Fibroblast of lung (primary cell): Measurements from ENCODE around the gene DNAI2. TPM values are rescaled to one million over a fixed set of nuclear protein-coding genes. Genes with fewer than 3 reads are reported as not detected.

Source experiments
- DNase-seq, 2 donors: peaks; one replicate each; pipeline versions ENCODE4 v3.0.0 to v3.0.0-alpha.2; 2010; ENCODE audit warnings: low read depth in 2 of 2
- H2AFZ ChIP-seq: 2 replicates; pipeline ENCODE4 v1.5.1; 2012; ENCODE audit warnings: low read length, control low read depth, inconsistent platforms
- H3K27ac ChIP-seq: 2 replicates; pipeline ENCODE4 v1.5.1; 2011; ENCODE audit warnings: low read length, control low read depth; ENCODE audit not compliant: insufficient read depth
- H3K27me3 ChIP-seq: 2 replicates; pipeline ENCODE4 v1.5.1; 2011; ENCODE audit warnings: mild to moderate bottlenecking, low read length; ENCODE audit not compliant: control insufficient read depth, insufficient read depth
- H3K36me3 ChIP-seq: 2 replicates; pipeline ENCODE4 v1.5.1; 2011; ENCODE audit warnings: low read length; ENCODE audit not compliant: control insufficient read depth, insufficient read depth
- H3K4me1 ChIP-seq: 2 replicates; pipeline ENCODE4 v1.5.1; 2011; ENCODE audit warnings: low read length; ENCODE audit not compliant: control insufficient read depth, insufficient read depth; ENCODE audit errors: extremely low read depth
- H3K4me2 ChIP-seq: 2 replicates; pipeline ENCODE4 v1.5.1; 2011; ENCODE audit warnings: low read length, control low read depth; ENCODE audit not compliant: insufficient read depth; ENCODE audit errors: extremely low read depth
- H3K4me3 ChIP-seq, 4 experiments: fragments of 200-600 bp in 1 of 4; sonication (generic) in 1 of 4; replicated peaks in 1 of 4; 2 replicates each; pipeline ENCODE4 v1.5.1; 2011 to 2016; ENCODE audit warnings: low read length in 4 of 4, low read depth in 3 of 4, mild to moderate bottlenecking in 3 of 4, control low read depth in 2 of 4, inconsistent platforms in 1 of 4, mixed read lengths in 1 of 4; ENCODE audit not compliant: insufficient read depth in 1 of 4; ENCODE audit errors: control extremely low read depth in 1 of 4
- H3K79me2 ChIP-seq: 2 replicates; pipeline ENCODE4 v1.5.1; 2012; ENCODE audit warnings: mild to moderate bottlenecking, low read length, inconsistent platforms; ENCODE audit not compliant: control insufficient read depth, insufficient read depth
- H3K9ac ChIP-seq: 2 replicates; pipeline ENCODE4 v1.5.1; 2011; ENCODE audit warnings: mild to moderate bottlenecking, low read length, control low read depth; ENCODE audit not compliant: insufficient read depth
- H3K9me3 ChIP-seq: 2 replicates; pipeline ENCODE4 v1.5.1; 2012; ENCODE audit warnings: low read depth, low read length; ENCODE audit not compliant: control insufficient read depth, insufficient read depth
- H4K20me1 ChIP-seq: 2 replicates; pipeline ENCODE4 v1.5.1; 2011; ENCODE audit warnings: low read length; ENCODE audit not compliant: control insufficient read depth, insufficient read depth; ENCODE audit errors: extremely low read depth
- EZH2 ChIP-seq: IDR thresholded peaks from 2 replicates; pipeline ENCODE4 v1.5.1; 2012; ENCODE audit warnings: low read length, control low read depth, mild to moderate bottlenecking; ENCODE audit errors: missing control alignments
- polyA plus RNA-seq, 2 donors: library from polyadenylated mRNA; depleted of rRNA in 1 of 2; stranded (reverse) in 1 of 2; unstranded in 1 of 2; fragments of >200 nt; gene quantifications; 2 replicates each; pipeline ENCODE4 v1.2.1, GENCODE V29; 2011 to 2012; ENCODE audit warnings: missing spikeins in 1 of 2
- total RNA-seq: library from RNA; depleted of rRNA; stranded (reverse); fragments of >200 nt; gene quantifications from 2 replicates; pipeline ENCODE4 v1.2.1, GENCODE V29; 2014
- TF ChIP-seq, protein P1 (sequence below), 2 donors: IDR thresholded peaks in 1 of 2; conservative IDR thresholded peaks in 1 of 2; 1 replicate in 1 of 2; 2 replicates in 1 of 2; pipeline ENCODE4 v1.5.1; 2011 to 2012; ENCODE audit warnings: low read length in 2 of 2, control low read depth in 1 of 2, inconsistent platforms in 1 of 2, low read depth in 1 of 2, mild to moderate bottlenecking in 1 of 2

DNAI2 gene
- total and polyA plus RNA-seq, 2 donors (not counting 1 experiment from before 2014, with no cell fraction given) = not detected

DNA sequence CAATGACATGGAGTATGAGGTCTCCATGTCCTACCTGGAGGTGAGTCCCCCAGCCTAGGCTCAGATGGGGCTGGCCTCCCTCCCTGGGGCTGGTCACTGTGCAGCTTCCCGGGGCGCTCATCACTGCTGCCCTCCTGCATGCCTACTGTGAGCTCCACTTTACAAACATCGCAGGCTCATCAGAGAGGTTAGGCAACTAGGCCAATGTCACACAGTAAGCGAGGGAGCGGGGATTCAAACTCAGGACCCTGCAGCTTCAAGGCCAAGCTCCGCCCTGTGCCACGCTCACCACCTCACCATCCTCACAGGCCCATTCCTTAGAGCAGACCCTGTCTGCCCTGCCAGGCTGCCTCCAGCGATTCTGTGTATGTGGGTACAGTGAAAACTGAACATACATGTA, 69.1 kb downstream of the DNAI2 start:
- no peaks in the 10 kb centered on the region for H3K79me2 ChIP-seq
- no peak overlapping the region for H3K9ac ChIP-seq
- H3K4me3 ChIP-seq = no peak overlapping the region
- no peaks in the 10 kb centered on the region for H3K9me3 ChIP-seq
- H3K27me3 ChIP-seq = no peaks in the 10 kb centered on the region
- TF ChIP-seq, protein P1, sequence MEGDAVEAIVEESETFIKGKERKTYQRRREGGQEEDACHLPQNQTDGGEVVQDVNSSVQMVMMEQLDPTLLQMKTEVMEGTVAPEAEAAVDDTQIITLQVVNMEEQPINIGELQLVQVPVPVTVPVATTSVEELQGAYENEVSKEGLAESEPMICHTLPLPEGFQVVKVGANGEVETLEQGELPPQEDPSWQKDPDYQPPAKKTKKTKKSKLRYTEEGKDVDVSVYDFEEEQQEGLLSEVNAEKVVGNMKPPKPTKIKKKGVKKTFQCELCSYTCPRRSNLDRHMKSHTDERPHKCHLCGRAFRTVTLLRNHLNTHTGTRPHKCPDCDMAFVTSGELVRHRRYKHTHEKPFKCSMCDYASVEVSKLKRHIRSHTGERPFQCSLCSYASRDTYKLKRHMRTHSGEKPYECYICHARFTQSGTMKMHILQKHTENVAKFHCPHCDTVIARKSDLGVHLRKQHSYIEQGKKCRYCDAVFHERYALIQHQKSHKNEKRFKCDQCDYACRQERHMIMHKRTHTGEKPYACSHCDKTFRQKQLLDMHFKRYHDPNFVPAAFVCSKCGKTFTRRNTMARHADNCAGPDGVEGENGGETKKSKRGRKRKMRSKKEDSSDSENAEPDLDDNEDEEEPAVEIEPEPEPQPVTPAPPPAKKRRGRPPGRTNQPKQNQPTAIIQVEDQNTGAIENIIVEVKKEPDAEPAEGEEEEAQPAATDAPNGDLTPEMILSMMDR (conservative IDR thresholded peaks at IDR 0.05 in 1 of 2, IDR thresholded peaks at IDR 0.05 in 1 of 2; ENCODE audit: low read depth in 1 of 2, low read length in 2 of 2) = no peak
- no peak for TF ChIP-seq EZH2
- H2AFZ ChIP-seq = no peak overlapping the region
- no peak overlapping the region for H3K27ac ChIP-seq
- no peak overlapping the region for H3K4me2 ChIP-seq
- DNase-seq = no peak
- no peaks in the 10 kb centered on the region for H4K20me1 ChIP-seq
- H3K4me1 ChIP-seq = no peaks in the 10 kb centered on the region
- H3K36me3 ChIP-seq = no peaks in the 10 kb centered on the region

GRCh38 chr17:74343526-74344284, 69.7 kb downstream of the DNAI2 start:
- no peak for DNase-seq
- Histone ChIP-seq H3K4me3 (no peak overlapping the region), H3K27ac (no peak overlapping the region), H3K4me2 (no peak overlapping the region), H3K4me1 (no peaks in the 10 kb centered on the region), H3K9me3 (no peaks in the 10 kb centered on the region), H3K27me3 (no peaks in the 10 kb centered on the region), H3K36me3 (no peaks in the 10 kb centered on the region), H3K79me2 (no peaks in the 10 kb centered on the region), H3K9ac (no peak overlapping the region), H2AFZ (no peak overlapping the region), H4K20me1 (no peaks in the 10 kb centered on the region)
- TF ChIP-seq, protein P1 (conservative IDR thresholded peaks at IDR 0.05 in 1 of 2, IDR thresholded peaks at IDR 0.05 in 1 of 2; ENCODE audit: low read depth in 1 of 2, low read length in 2 of 2) = no peak
- no peak for TF ChIP-seq EZH2

DNA sequence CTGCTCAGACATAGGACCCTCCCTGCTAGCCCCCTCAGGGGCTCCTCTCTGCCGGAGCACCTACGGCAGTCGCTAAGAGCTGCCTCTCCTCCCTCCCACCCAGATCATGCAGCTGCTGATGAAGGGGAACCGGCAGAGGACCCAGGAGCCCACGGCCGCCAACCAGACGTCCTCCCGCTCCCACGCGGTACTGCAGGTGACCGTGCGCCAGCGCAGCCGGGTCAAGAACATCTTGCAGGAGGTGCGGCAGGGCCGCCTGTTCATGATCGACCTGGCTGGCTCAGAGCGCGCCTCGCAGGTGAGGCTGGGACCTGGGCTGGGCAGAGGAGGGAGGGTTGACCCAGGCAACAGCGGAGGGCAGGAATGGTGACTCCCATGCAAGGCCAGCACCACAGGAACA, 70.6 kb downstream of the DNAI2 start:
- H3K9ac ChIP-seq = no peak overlapping the region
- no peak for DNase-seq
- no peaks in the 10 kb centered on the region for H3K27me3 ChIP-seq
- no peak overlapping the region for H3K27ac ChIP-seq
- H4K20me1 ChIP-seq = no peaks in the 10 kb centered on the region
- no peak overlapping the region for H3K4me2 ChIP-seq
- H2AFZ ChIP-seq = no peak overlapping the region
- no peaks in the 10 kb centered on the region for H3K9me3 ChIP-seq
- TF ChIP-seq, protein P1 (conservative IDR thresholded peaks at IDR 0.05 in 1 of 2, IDR thresholded peaks at IDR 0.05 in 1 of 2; ENCODE audit: low read depth in 1 of 2, low read length in 2 of 2) = no peak
- TF ChIP-seq EZH2 = no peak
- no peaks in the 10 kb centered on the region for H3K79me2 ChIP-seq
- no peaks in the 10 kb centered on the region for H3K4me1 ChIP-seq
- H3K36me3 ChIP-seq = no peaks in the 10 kb centered on the region
- no peak overlapping the region for H3K4me3 ChIP-seq
